OCI-LY3 (cell line): ENCODE results near the gene PHF20.

Experiments
- H2AFZ ChIP-seq: fragments of 200-600, 300-600 bp; shearing (Covaris generic); 2 replicates; pipeline ENCODE4 v1.6.0; 2014; ENCODE audit warnings: antibody characterized with exemption, low read depth, low read length
- H3K27ac ChIP-seq: fragments of 200-600, 300-600 bp; sonication (generic); 2 replicates; pipeline ENCODE4 v1.5.1; 2014; ENCODE audit warnings: mild to moderate bottlenecking, low read length, moderate library complexity, mixed read lengths
- H3K27me3 ChIP-seq: fragments of 200-600, 300-600 bp; sonication (generic); 2 replicates; pipeline ENCODE4 v1.6.1; 2014; ENCODE audit warnings: low read depth, low read length, mixed read lengths
- H3K36me3 ChIP-seq: fragments of 200-600, 300-600 bp; sonication (generic); replicated peaks from 2 replicates; pipeline ENCODE3; 2014; ENCODE audit warnings: low read depth, low read length, mixed read lengths
- H3K4me1 ChIP-seq: fragments of 300-600, 200-600 bp; sonication (generic); 2 replicates; pipeline ENCODE4 v1.6.1; 2014; ENCODE audit warnings: low read length, mixed read lengths
- H3K4me2 ChIP-seq: fragments of 200-600, 300-600 bp; sonication (generic); 2 replicates; pipeline ENCODE4 v1.6.1; 2014; ENCODE audit warnings: low read length, mixed read lengths
- H3K4me3 ChIP-seq: fragments of 300-600, 200-600 bp; sonication (generic); 2 replicates; pipeline ENCODE4 v1.5.1; 2014; ENCODE audit warnings: antibody characterized with exemption, mild to moderate bottlenecking, low read length, moderate library complexity
- H3K79me2 ChIP-seq: fragments of 300-600, 200-600 bp; shearing (Covaris generic); 2 replicates; pipeline ENCODE4 v1.6.1; 2014; ENCODE audit warnings: mild to moderate bottlenecking, low read length, mixed read lengths
- H3K9ac ChIP-seq: fragments of 300-600, 200-600 bp; shearing (Covaris generic); 2 replicates; pipeline ENCODE4 v1.6.0; 2014; ENCODE audit warnings: mild to moderate bottlenecking, low read length, moderate library complexity
- H3K9me3 ChIP-seq: fragments of 200-600, 300-600 bp; shearing (Covaris generic); 2 replicates; pipeline ENCODE4 v1.6.1; 2014; ENCODE audit warnings: low read length, mixed read lengths; ENCODE audit not compliant: insufficient read depth
- H4K20me1 ChIP-seq: fragments of 200-600, 300-600 bp; sonication (generic); 2 replicates; pipeline ENCODE4 v1.6.1; 2016; ENCODE audit warnings: low read length, mixed read lengths; ENCODE audit not compliant: insufficient read depth
- CTCF ChIP-seq: fragments of 200-600, 300-600 bp; sonication (generic); IDR thresholded peaks from 2 replicates; pipeline ENCODE4 v1.5.1; 2014; ENCODE audit warnings: antibody characterized with exemption, low read length, low read depth
- EZH2phosphoT487 ChIP-seq: fragments of 200-600 bp; shearing (Covaris generic); IDR thresholded peaks from 2 replicates; pipeline ENCODE4 v1.6.1; 2018; ENCODE audit warnings: antibody characterized with exemption, mixed run types, low read depth

PHF20 gene

GRCh38 chr20:35952480-35953386, 180.9 kb downstream of the PHF20 start:
- H3K79me2 ChIP-seq: peaks cover 31% of the 10 kb centered on the region
- TF ChIP-seq CTCF (no peak), EZH2phosphoT487 (no peak)
- H3K4me2 ChIP-seq: peak overlapping the region; percentile 90
- H3K4me3 ChIP-seq: peak overlapping the region; percentile 84
- peak overlapping the region; percentile 92 for H3K27ac ChIP-seq
- no peaks in the 10 kb centered on the region for H4K20me1 ChIP-seq
- H2AFZ ChIP-seq: no peak overlapping the region
- H3K27me3 ChIP-seq: no peaks in the 10 kb centered on the region
- H3K4me1 ChIP-seq: peaks cover 13% of the 10 kb centered on the region
- H3K9me3 ChIP-seq: no peaks in the 10 kb centered on the region
- H3K9ac ChIP-seq: peak overlapping the region; percentile 92
- peaks cover 13% of the 10 kb centered on the region for H3K36me3 ChIP-seq

- Histone ChIP-seq H3K4me3 (peak overlapping the region; percentile 84), H3K4me2 (peak overlapping the region; percentile 90), H3K36me3 (peaks cover 5% of the 10 kb centered on the region), H2AFZ (peak overlapping the region; percentile 20; the same call in 1 of the 2 replicates), H3K79me2 (peaks cover 31% of the 10 kb centered on the region), H3K27me3 (no peaks in the 10 kb centered on the region), H3K9me3 (no peaks in the 10 kb centered on the region), H4K20me1 (no peaks in the 10 kb centered on the region), H3K4me1 (peaks cover 13% of the 10 kb centered on the region), H3K9ac (peak overlapping the region; percentile 92), H3K27ac (peak overlapping the region; percentile 92)
- TF ChIP-seq CTCF (no peak), EZH2phosphoT487 (no peak)
Measured at GRCh38 chr20:35953387-35954199, 181.8 kb downstream of the PHF20 start.

GRCh38 chr20:35954200-35954906, 182.5 kb downstream of the PHF20 start, which contains the start of gene SCAND1:
Gene SCAND1 (minus strand): TSS chr20:35954502. CDS start chr20:35954284, 218 bp downstream.
- Histone ChIP-seq H4K20me1 (no peaks in the 10 kb centered on the region), H3K9me3 (no peaks in the 10 kb centered on the region), H3K27ac (peak within 1 kb of the TSS; percentile 92), H3K27me3 (no peaks in the 10 kb centered on the region), H3K4me2 (peak within 1 kb of the TSS; percentile 90), H3K4me3 (peak within 1 kb of the TSS; percentile 84), H3K79me2 (peaks cover 31% of the 10 kb centered on the region), H3K9ac (peak within 1 kb of the TSS; percentile 92), H3K4me1 (peaks cover 13% of the 10 kb centered on the region), H3K36me3 (peaks cover 9% of the 10 kb centered on the region), H2AFZ (peak within 1 kb of the TSS; percentile 77)
- TF ChIP-seq CTCF (peak; percentile 99), EZH2phosphoT487 (no peak)
